WERI-Rb-1 (cell line): ENCODE measurements around the gene RARRES2.
"Not testable (repeated sequence)": the region's sequence is repeated elsewhere in the genome, so short reads cannot be mapped to it uniquely, and the experiment has no call there.

Experiments used
- DNase-seq: peaks from one replicate; pipeline ENCODE4 v3.0.0-alpha.2; 2020
- H3K27ac ChIP-seq: fragments of 250-450 bp; sonication (Bioruptor Pico); 2 replicates; pipeline ENCODE4 v1.5.1; 2020; ENCODE audit warnings: mild to moderate bottlenecking, moderate library complexity
- H3K27me3 ChIP-seq: fragments of 250-450 bp; sonication (Bioruptor Pico); 2 replicates; pipeline ENCODE4 v1.5.1; 2021; ENCODE audit warnings: mild to moderate bottlenecking, low read depth, moderate library complexity; ENCODE audit not compliant: insufficient read depth, severe bottlenecking
- H3K36me3 ChIP-seq: fragments of 250-450 bp; sonication (Bioruptor Pico); 2 replicates; pipeline ENCODE4 v1.5.1; 2020; ENCODE audit warnings: mild to moderate bottlenecking, moderate library complexity
- H3K4me3 ChIP-seq: 2 replicates; pipeline ENCODE4 v1.5.1; 2011; ENCODE audit warnings: low read depth, mild to moderate bottlenecking, control low read depth, low read length
- H3K9me3 ChIP-seq: fragments of 250-450 bp; sonication (Bioruptor Pico); 2 replicates; pipeline ENCODE4 v1.5.1; 2021; ENCODE audit warnings: mild to moderate bottlenecking, moderate library complexity; ENCODE audit not compliant: severe bottlenecking
- TF ChIP-seq, protein P1 (sequence below): IDR thresholded peaks from 2 replicates; pipeline ENCODE4 v1.5.1; 2011; ENCODE audit warnings: low read depth, mild to moderate bottlenecking, control low read depth, inconsistent platforms, low read length

Gene RARRES2

DNA sequence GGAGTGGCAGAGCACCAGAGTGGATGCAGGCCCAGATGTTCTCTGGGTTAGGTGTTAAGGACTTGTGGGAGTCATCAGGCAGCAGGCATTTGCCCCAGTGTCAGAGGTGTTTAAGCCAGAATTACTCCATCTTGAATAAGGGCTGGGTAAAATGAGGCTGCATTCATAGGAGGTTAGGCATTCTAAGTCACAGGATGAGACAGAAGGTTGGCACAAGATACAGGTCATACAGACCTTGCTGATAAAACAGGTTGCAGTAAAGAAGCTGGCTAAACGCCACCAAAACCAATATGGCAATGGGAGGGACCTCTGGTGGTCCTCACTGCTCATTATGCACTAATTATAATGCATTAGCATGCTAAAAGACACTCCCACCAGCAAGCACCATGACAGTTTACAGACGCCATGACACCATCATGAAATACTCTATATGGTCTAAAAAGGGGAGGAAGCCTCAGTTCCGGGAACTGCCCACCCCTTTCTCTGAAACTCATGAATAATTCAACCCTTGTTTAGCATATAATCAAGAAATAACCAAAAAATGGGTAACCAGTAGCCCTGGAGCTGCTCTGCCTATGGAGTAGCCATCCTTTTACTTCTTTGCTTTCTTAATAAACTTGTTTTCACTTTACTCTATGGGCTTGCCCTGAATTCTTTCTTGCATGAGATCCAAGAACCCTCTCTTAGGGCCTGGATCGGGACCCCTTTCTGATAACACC lies 19.2 kb downstream of the RARRES2 start:
- Histone ChIP-seq H3K9me3 (no peaks in the 10 kb centered on the region), H3K27me3 (no peaks in the 10 kb centered on the region), H3K27ac (peak overlapping the region; percentile 88), H3K4me3 (peak overlapping the region; percentile 87), H3K36me3 (peaks cover 29% of the 10 kb centered on the region)
- no peak for DNase-seq
- TF ChIP-seq, protein P1, sequence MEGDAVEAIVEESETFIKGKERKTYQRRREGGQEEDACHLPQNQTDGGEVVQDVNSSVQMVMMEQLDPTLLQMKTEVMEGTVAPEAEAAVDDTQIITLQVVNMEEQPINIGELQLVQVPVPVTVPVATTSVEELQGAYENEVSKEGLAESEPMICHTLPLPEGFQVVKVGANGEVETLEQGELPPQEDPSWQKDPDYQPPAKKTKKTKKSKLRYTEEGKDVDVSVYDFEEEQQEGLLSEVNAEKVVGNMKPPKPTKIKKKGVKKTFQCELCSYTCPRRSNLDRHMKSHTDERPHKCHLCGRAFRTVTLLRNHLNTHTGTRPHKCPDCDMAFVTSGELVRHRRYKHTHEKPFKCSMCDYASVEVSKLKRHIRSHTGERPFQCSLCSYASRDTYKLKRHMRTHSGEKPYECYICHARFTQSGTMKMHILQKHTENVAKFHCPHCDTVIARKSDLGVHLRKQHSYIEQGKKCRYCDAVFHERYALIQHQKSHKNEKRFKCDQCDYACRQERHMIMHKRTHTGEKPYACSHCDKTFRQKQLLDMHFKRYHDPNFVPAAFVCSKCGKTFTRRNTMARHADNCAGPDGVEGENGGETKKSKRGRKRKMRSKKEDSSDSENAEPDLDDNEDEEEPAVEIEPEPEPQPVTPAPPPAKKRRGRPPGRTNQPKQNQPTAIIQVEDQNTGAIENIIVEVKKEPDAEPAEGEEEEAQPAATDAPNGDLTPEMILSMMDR, result no peak

DNA sequence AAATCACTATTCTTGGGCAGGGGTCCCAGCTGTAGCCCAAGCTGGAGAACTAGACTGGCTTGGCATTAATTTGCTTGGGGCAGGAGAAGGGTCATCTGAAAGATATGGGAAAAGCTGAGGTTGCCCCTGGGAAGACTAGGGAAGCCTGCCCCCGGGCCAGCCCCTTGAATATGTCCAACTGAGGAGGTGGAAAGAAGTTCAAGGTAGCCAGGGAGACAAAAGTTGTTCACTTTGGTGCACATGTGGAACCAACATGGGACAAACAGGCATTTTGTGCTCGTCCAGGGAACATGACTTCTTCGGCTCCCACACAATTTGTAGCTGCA lies 19.7 kb downstream of the RARRES2 start:
- H3K27me3 ChIP-seq, result no peaks in the 10 kb centered on the region
- no peak for DNase-seq
- H3K4me3 ChIP-seq, result no peak overlapping the region
- no peaks in the 10 kb centered on the region for H3K9me3 ChIP-seq
- H3K27ac ChIP-seq, result peak overlapping the region; percentile 88
- H3K36me3 ChIP-seq, result peaks cover 23% of the 10 kb centered on the region
- TF ChIP-seq, protein P1, result no peak

DNA sequence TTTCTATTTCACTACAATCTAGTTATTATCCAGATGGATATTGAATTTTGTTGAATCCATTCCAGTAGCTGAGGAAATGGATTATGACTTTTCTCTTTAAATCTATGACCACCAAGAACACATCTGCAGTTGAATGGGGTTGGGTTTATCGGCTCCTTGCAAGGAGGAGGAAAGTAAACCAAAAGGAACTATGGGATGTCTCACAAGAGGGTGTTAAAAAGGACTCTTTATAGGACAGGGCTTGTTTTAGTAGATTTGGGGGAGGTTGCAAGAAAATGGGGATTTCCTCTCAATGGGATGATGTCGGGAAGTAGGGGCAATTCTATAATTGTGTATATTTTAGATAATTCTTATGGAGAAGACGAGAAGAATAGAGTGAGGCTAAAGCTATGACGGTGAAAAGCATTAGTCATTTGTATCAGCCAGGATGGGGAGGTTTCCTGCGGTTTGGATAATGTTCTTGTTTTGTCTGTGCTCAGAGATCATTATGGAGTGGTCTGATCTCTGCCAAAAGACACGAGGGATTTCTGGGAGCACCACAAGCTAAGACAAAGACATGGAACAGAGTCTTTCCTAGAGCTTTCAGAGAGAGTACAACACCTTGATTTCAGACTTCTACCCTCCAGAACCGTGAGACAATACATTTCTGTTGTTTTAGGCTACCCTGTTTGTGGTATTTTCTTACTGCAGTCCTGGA lies 23.5 kb downstream of the RARRES2 start:
- no peak overlapping the region for H3K27ac ChIP-seq
- H3K27me3 ChIP-seq, result no peaks in the 10 kb centered on the region
- H3K36me3 ChIP-seq, result no peaks in the 10 kb centered on the region
- H3K9me3 ChIP-seq, result no peaks in the 10 kb centered on the region
- TF ChIP-seq, protein P1, result no peak
- DNase-seq, result no peak
- H3K4me3 ChIP-seq, result no peak overlapping the region

DNA sequence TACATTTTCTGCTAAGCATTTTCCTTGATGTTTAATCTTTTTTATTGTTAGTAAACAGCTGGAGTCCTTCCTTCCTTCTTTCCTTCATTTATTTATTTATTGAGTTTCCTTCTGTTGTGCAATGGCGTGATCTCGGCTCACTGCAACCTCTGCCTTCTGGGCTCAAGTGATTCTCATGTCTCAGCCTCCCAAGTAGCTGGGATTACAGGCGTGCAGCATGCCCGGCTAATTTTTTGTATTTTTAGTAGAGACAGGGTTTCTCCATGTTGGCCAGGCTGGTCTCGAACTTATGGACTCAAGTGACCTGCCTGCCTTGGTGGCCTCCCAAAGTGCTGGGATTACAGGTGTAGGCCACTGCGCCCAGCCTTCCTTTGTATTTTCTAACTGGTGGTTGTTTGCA lies 24.4 kb downstream of the RARRES2 start:
- DNase-seq, H3K27me3 ChIP-seq, H3K4me3 ChIP-seq, H3K27ac ChIP-seq, H3K9me3 ChIP-seq, H3K36me3 ChIP-seq: not testable (repeated sequence)

DNA sequence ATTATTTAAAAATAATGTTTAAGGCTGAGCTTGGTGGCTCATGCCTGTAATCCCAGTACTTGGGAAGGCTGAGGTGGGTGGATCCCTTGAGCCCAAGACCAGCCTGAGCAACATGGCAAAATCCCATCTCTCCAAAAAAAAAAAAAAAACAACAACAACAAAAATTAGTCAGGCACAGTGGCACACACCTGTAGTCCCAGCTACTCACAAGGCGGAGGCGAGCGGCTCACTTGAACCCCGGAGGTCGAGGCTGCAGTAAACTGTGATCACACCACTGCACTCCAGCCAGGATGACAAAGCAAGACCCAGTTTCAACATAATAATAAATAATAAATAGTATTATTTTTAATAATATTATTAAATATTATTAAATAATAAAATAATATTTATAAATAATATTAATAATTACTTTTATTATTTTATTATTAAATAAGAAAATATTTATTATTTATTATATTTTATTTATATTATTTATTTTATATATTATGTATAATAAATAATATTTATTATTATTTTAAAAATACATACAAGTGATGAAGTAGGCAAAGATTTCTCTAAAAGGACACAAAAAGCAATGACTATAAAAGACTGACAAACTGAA lies 26.7 kb downstream of the RARRES2 start:
- Histone ChIP-seq H3K36me3 (no peaks in the 10 kb centered on the region), H3K27ac (no peak overlapping the region), H3K4me3 (no peak overlapping the region), H3K9me3 (no peaks in the 10 kb centered on the region), H3K27me3 (no peaks in the 10 kb centered on the region)
- TF ChIP-seq, protein P1, result no peak
- DNase-seq, result no peak

DNA sequence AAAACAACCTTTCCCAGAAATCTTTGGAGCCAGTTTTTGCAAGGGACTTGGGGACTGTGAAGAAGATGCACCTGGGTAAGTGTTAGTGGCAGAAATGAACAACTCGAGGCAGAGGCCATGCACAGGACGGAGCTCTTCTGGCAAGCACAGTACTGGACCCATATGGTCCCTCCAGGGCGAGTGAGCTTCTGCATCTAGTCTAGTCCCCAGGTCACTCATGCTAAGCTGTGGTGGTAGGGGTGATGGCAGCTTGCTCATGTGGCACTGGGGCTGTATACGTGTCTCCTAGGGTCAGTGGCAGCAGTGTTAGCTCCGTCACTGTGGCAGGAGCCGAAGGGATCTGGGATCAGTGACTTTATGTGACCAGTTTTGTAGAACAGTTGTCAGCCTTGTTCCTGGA lies 27.6 kb downstream of the RARRES2 start:
- TF ChIP-seq, protein P1, result no peak
- no peak overlapping the region for H3K27ac ChIP-seq
- DNase-seq, result no peak
- no peaks in the 10 kb centered on the region for H3K27me3 ChIP-seq
- no peaks in the 10 kb centered on the region for H3K9me3 ChIP-seq
- H3K36me3 ChIP-seq, result no peaks in the 10 kb centered on the region
- H3K4me3 ChIP-seq, result no peak overlapping the region
